ENCODE results near the gene TFF3.

Gene TFF3

GRCh38 chr21:42298237-42298636 lies 17.0 kb downstream of the TFF3 start:
- no peaks in the 10 kb centered on the region for H3K27me3 ChIP-seq

GRCh38 chr21:42297377-42297776 lies 17.8 kb downstream of the TFF3 start:
- no peak for TF ChIP-seq CTCF (IDR thresholded peaks at IDR 0.05)
- H3K9me3 ChIP-seq: no peaks in the 10 kb centered on the region
- no peaks in the 10 kb centered on the region for H3K27me3 ChIP-seq
- H3K36me3 ChIP-seq: peaks cover 53% of the 10 kb centered on the region
- peaks cover 18% of the 10 kb centered on the region in 2 experiments for H3K4me1 ChIP-seq (ENCODE audit: control insufficient read depth in 1 of 2, insufficient read depth in 1 of 2, low read depth in 1 of 2, low read length in 1 of 2)
- H3K4me3 ChIP-seq (ENCODE audit: low read depth in 1 of 2, low read length in 1 of 2): no peak overlapping the region
- H3K27ac ChIP-seq: no peak overlapping the region

More at GRCh38 chr21:42298237-42298636, 17.0 kb downstream of the TFF3 start:
- H3K36me3 ChIP-seq: peaks cover 44% of the 10 kb centered on the region
- no peaks in the 10 kb centered on the region for H3K9me3 ChIP-seq
- H3K27ac ChIP-seq: no peak overlapping the region
- no peak overlapping the region for H3K4me3 ChIP-seq (ENCODE audit: low read depth in 1 of 2, low read length in 1 of 2)
- H3K4me1 ChIP-seq (ENCODE audit: control insufficient read depth in 1 of 2, insufficient read depth in 1 of 2, low read depth in 1 of 2, low read length in 1 of 2): peaks cover 24 to 27% of the 10 kb centered on the region in 2 experiments
- TF ChIP-seq CTCF (IDR thresholded peaks at IDR 0.05): no peak

- TF ChIP-seq CTCF (IDR thresholded peaks at IDR 0.05): no peak
- no peak overlapping the region for H3K4me3 ChIP-seq (ENCODE audit: low read depth in 1 of 2, low read length in 1 of 2)
- peaks cover 62% of the 10 kb centered on the region for H3K36me3 ChIP-seq
- H3K27me3 ChIP-seq: no peaks in the 10 kb centered on the region
- no peak overlapping the region for H3K27ac ChIP-seq
- no peaks in the 10 kb centered on the region for H3K9me3 ChIP-seq
- H3K4me1 ChIP-seq (ENCODE audit: control insufficient read depth in 1 of 2, insufficient read depth in 1 of 2, low read depth in 1 of 2, low read length in 1 of 2): peaks cover 10 to 11% of the 10 kb centered on the region in 2 experiments
Measured at GRCh38 chr21:42296501-42296900, 18.7 kb downstream of the TFF3 start.

GRCh38 chr21:42295845-42296244 lies 19.4 kb downstream of the TFF3 start:
- Histone ChIP-seq H3K27ac (no peak overlapping the region), H3K36me3 (peaks cover 68% of the 10 kb centered on the region), H3K9me3 (no peaks in the 10 kb centered on the region), H3K4me3 (ENCODE audit: low read depth in 1 of 2, low read length in 1 of 2) (no peak overlapping the region), H3K27me3 (no peaks in the 10 kb centered on the region), H3K4me1 (ENCODE audit: control insufficient read depth in 1 of 2, insufficient read depth in 1 of 2, low read depth in 1 of 2, low read length in 1 of 2) (peaks cover 10 to 11% of the 10 kb centered on the region in 2 experiments)
- no peak for TF ChIP-seq CTCF (IDR thresholded peaks at IDR 0.05)

GRCh38 chr21:42294273-42294880 lies 20.8 kb downstream of the TFF3 start:
- Histone ChIP-seq H3K36me3 (peaks cover 78% of the 10 kb centered on the region), H3K4me3 (ENCODE audit: low read depth in 1 of 2, low read length in 1 of 2) (no peak overlapping the region), H3K4me1 (ENCODE audit: control insufficient read depth in 1 of 2, insufficient read depth in 1 of 2, low read depth in 1 of 2, low read length in 1 of 2) (peaks cover 13 to 14% of the 10 kb centered on the region in 2 experiments), H3K9me3 (no peaks in the 10 kb centered on the region), H3K27ac (no peak overlapping the region), H3K27me3 (no peaks in the 10 kb centered on the region)
- no peak for TF ChIP-seq CTCF (IDR thresholded peaks at IDR 0.05)
